Stimulated activated effector memory CD8-positive, alpha-beta T cell treated with anti-CD3 and anti-CD28 coated beads, Interleukin-12 subunit alpha, Interleukin-12 subunit beta, amount 100 ng/mL, for 72 hours (primary cell): ENCODE data around the gene UBE2E2.

Experiments
- ATAC-seq: fragments of 150-1000 bp; cut with Tn5 transposase; 2 replicates; pipeline ENCODE4 v1.10.0; 2021
- DNase-seq, 2 donors: peaks; one replicate each; pipeline ENCODE4 v3.0.0; 2021 to 2022; ENCODE audit warnings: low spot score in 2 of 2
- H3K27ac Mint-ChIP-seq: one replicate; pipeline ENCODE4 v1.8.0; 2022; ENCODE audit warnings: mild to moderate bottlenecking, mixed read lengths
- H3K36me3 Mint-ChIP-seq: one replicate; pipeline ENCODE4 v1.8.0; 2022; ENCODE audit warnings: mild to moderate bottlenecking, mixed read lengths
- H3K4me1 Mint-ChIP-seq: one replicate; pipeline ENCODE4 v1.8.0; 2022; ENCODE audit warnings: mixed read lengths
- H3K4me3 Mint-ChIP-seq: one replicate; pipeline ENCODE4 v1.8.0; 2022; ENCODE audit warnings: mild to moderate bottlenecking, mixed read lengths
- H3K9me3 Mint-ChIP-seq: one replicate; pipeline ENCODE4 v1.8.0; 2022; ENCODE audit warnings: mixed read lengths

UBE2E2 gene

GRCh38 chr3:23565041-23565775 is 362.1 kb downstream of the UBE2E2 start:
- H3K9me3 Mint-ChIP-seq = no peaks in the 10 kb centered on the region
- no peak overlapping the region for H3K27ac Mint-ChIP-seq
- ATAC-seq (no peak), DNase-seq (no peak)
- no peaks in the 10 kb centered on the region for H3K4me1 Mint-ChIP-seq
- H3K4me3 Mint-ChIP-seq = no peak overlapping the region
- H3K36me3 Mint-ChIP-seq = no peaks in the 10 kb centered on the region

GRCh38 chr3:23566499-23566898 is 363.4 kb downstream of the UBE2E2 start:
- no peaks in the 10 kb centered on the region for H3K9me3 Mint-ChIP-seq
- no peaks in the 10 kb centered on the region for H3K4me1 Mint-ChIP-seq
- H3K27ac Mint-ChIP-seq = no peak overlapping the region
- ATAC-seq (no peak), DNase-seq (no peak)
- no peaks in the 10 kb centered on the region for H3K36me3 Mint-ChIP-seq
- no peak overlapping the region for H3K4me3 Mint-ChIP-seq

GRCh38 chr3:23567917-23568316 is 364.8 kb downstream of the UBE2E2 start:
- no peak for DNase-seq
- H3K36me3 Mint-ChIP-seq = no peaks in the 10 kb centered on the region
- no peak overlapping the region for H3K27ac Mint-ChIP-seq
- H3K4me1 Mint-ChIP-seq = no peaks in the 10 kb centered on the region
- peak; percentile 52 for ATAC-seq
- no peaks in the 10 kb centered on the region for H3K9me3 Mint-ChIP-seq
- H3K4me3 Mint-ChIP-seq = no peak overlapping the region

GRCh38 chr3:23573827-23574226 is 370.7 kb downstream of the UBE2E2 start:
- H3K9me3 Mint-ChIP-seq = no peaks in the 10 kb centered on the region
- DNase-seq (no peak), ATAC-seq (no peak)
- no peak overlapping the region for H3K4me3 Mint-ChIP-seq
- H3K27ac Mint-ChIP-seq = no peak overlapping the region
- no peaks in the 10 kb centered on the region for H3K36me3 Mint-ChIP-seq
- no peaks in the 10 kb centered on the region for H3K4me1 Mint-ChIP-seq

- DNase-seq = no peak
- no peaks in the 10 kb centered on the region for H3K9me3 Mint-ChIP-seq
- no peak for ATAC-seq
- no peak overlapping the region for H3K4me3 Mint-ChIP-seq
- no peaks in the 10 kb centered on the region for H3K4me1 Mint-ChIP-seq
- no peaks in the 10 kb centered on the region for H3K36me3 Mint-ChIP-seq
- H3K27ac Mint-ChIP-seq = no peak overlapping the region
Measured at GRCh38 chr3:23574822-23575315, 371.7 kb downstream of the UBE2E2 start.

GRCh38 chr3:23575697-23576096 is 372.6 kb downstream of the UBE2E2 start:
- no peaks in the 10 kb centered on the region for H3K36me3 Mint-ChIP-seq
- no peak for DNase-seq
- H3K4me3 Mint-ChIP-seq = no peak overlapping the region
- ATAC-seq = no peak
- H3K4me1 Mint-ChIP-seq = no peaks in the 10 kb centered on the region
- H3K27ac Mint-ChIP-seq = no peak overlapping the region
- H3K9me3 Mint-ChIP-seq = no peaks in the 10 kb centered on the region

GRCh38 chr3:23576379-23576959 is 373.3 kb downstream of the UBE2E2 start:
- Mint-ChIP-seq H3K27ac (no peak overlapping the region), H3K4me3 (no peak overlapping the region), H3K9me3 (no peaks in the 10 kb centered on the region), H3K4me1 (no peaks in the 10 kb centered on the region), H3K36me3 (no peaks in the 10 kb centered on the region)
- DNase-seq (no peak), ATAC-seq (no peak)

GRCh38 chr3:23580096-23580713 is 377.1 kb downstream of the UBE2E2 start:
- ATAC-seq = no peak
- Mint-ChIP-seq H3K4me1 (no peaks in the 10 kb centered on the region), H3K36me3 (no peaks in the 10 kb centered on the region), H3K4me3 (no peak overlapping the region), H3K27ac (no peak overlapping the region), H3K9me3 (peaks cover 3% of the 10 kb centered on the region)
- DNase-seq = no peak

GRCh38 chr3:23583980-23584740 is 381.0 kb downstream of the UBE2E2 start:
- no peaks in the 10 kb centered on the region for H3K36me3 Mint-ChIP-seq

GRCh38 chr3:23587513-23587912 is 384.4 kb downstream of the UBE2E2 start:
- peaks cover 3% of the 10 kb centered on the region for H3K9me3 Mint-ChIP-seq
- H3K4me3 Mint-ChIP-seq = no peak overlapping the region
- no peak for DNase-seq
- no peaks in the 10 kb centered on the region for H3K4me1 Mint-ChIP-seq
- H3K27ac Mint-ChIP-seq = no peak overlapping the region
- no peak for ATAC-seq
- H3K36me3 Mint-ChIP-seq = no peaks in the 10 kb centered on the region

More at GRCh38 chr3:23583980-23584740, 381.0 kb downstream of the UBE2E2 start:
- H3K4me3 Mint-ChIP-seq = no peak overlapping the region
- no peak for DNase-seq
- H3K9me3 Mint-ChIP-seq = peaks cover 3% of the 10 kb centered on the region
- no peak overlapping the region for H3K27ac Mint-ChIP-seq
- H3K4me1 Mint-ChIP-seq = no peaks in the 10 kb centered on the region
- ATAC-seq = no peak

- H3K27ac Mint-ChIP-seq = no peak overlapping the region
- H3K9me3 Mint-ChIP-seq = no peaks in the 10 kb centered on the region
- no peaks in the 10 kb centered on the region for H3K4me1 Mint-ChIP-seq
- ATAC-seq (no peak), DNase-seq (no peak)
- H3K4me3 Mint-ChIP-seq = no peak overlapping the region
- H3K36me3 Mint-ChIP-seq = no peaks in the 10 kb centered on the region
Measured at GRCh38 chr3:23588547-23588946, 385.4 kb downstream of the UBE2E2 start.

- no peak overlapping the region for H3K27ac Mint-ChIP-seq
- no peak for DNase-seq
- H3K4me1 Mint-ChIP-seq = no peaks in the 10 kb centered on the region
Measured at GRCh38 chr3:23589602-23590001, 386.5 kb downstream of the UBE2E2 start.

GRCh38 chr3:23590424-23591273 is 387.5 kb downstream of the UBE2E2 start:
- no peaks in the 10 kb centered on the region for H3K9me3 Mint-ChIP-seq
- no peak for ATAC-seq
- H3K27ac Mint-ChIP-seq = no peak overlapping the region
- H3K4me3 Mint-ChIP-seq = no peak overlapping the region
- H3K36me3 Mint-ChIP-seq = no peaks in the 10 kb centered on the region
- no peaks in the 10 kb centered on the region for H3K4me1 Mint-ChIP-seq
- DNase-seq = no peak

More at GRCh38 chr3:23589602-23590001, 386.5 kb downstream of the UBE2E2 start:
- Mint-ChIP-seq H3K36me3 (no peaks in the 10 kb centered on the region), H3K4me3 (no peak overlapping the region), H3K9me3 (no peaks in the 10 kb centered on the region)
- no peak for ATAC-seq

GRCh38 chr3:23591374-23591773 is 388.2 kb downstream of the UBE2E2 start:
- H3K27ac Mint-ChIP-seq = no peak overlapping the region
- H3K4me1 Mint-ChIP-seq = no peaks in the 10 kb centered on the region
- ATAC-seq (no peak), DNase-seq (no peak)
- H3K36me3 Mint-ChIP-seq = no peaks in the 10 kb centered on the region
- H3K9me3 Mint-ChIP-seq = no peaks in the 10 kb centered on the region
- no peak overlapping the region for H3K4me3 Mint-ChIP-seq
